GM18499 (cell line): ENCODE results near the gene HS2ST1.

Experiments used
- ATAC-seq: cut with Tn5 transposase; IDR thresholded peaks from one replicate; pipeline ENCODE4 v1.9.1; 2021; ENCODE audit warnings: moderate number of reproducible peaks; ENCODE audit not compliant: insufficient read depth, unreplicated experiment

Gene HS2ST1

DNA sequence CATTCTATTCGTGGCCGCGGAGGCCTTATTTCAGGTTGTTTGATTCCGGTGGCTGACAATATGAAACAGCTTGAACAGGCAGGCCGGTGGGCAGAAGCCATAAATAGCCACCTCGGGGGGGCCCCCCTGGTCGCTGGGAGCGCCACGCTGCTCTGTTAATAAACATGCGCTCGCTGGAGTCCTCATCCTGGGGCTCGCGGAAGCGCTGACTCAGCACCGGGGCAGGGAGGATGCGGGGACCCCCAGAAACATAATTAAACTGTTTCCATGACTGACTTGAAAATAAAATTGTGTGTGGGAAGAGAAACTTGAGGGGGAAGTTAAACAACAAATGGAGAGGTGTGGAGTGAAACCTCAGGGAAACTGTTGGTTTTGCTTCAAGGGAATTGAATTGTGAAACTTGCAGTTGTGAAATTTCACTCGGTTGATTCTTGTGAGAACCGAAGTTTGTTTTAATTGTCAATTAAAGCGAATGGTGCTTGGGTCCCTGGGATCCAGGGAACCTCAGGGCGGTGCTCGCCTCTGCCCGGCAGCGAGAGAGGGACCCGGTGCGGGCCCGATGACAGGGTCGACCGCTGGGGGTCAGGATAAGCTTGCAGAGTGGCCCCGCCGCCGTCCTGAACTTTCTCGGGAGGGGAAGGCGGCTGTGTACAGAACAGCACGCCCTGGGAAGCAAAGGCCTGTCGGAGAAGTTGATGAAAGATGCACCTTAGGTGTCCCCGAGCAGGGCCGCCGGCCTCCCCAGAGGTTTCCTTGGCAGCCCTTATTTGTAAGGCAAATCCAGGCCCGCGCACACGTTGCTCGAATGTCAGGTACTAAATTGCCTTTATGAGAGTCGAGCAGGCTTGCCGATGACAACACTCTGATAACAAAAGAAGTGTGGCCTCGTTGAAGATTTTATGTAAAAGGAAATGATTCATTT is 237.3 kb downstream of the HS2ST1 start:
- peak; percentile 50 for ATAC-seq

DNA sequence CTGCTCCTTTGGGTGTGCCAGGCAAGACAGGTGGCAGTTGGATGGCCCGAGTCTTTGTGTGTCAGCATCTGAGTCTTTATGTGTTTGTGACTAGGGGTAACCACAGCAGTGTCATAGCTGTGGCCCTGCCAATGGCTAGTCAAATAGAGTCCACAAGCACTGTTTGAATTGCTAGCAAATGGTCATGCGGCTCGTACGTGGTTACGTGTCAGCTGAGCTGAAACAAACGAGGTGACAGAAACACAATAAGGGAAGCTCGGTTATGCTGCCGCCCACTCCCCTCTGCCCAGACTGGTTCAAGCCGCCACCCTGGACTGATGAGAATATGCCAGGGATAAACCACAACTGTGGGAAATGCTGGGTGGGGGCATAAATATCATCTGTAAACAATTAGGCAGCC is 239.9 kb downstream of the HS2ST1 start:
- no peak for ATAC-seq

DNA sequence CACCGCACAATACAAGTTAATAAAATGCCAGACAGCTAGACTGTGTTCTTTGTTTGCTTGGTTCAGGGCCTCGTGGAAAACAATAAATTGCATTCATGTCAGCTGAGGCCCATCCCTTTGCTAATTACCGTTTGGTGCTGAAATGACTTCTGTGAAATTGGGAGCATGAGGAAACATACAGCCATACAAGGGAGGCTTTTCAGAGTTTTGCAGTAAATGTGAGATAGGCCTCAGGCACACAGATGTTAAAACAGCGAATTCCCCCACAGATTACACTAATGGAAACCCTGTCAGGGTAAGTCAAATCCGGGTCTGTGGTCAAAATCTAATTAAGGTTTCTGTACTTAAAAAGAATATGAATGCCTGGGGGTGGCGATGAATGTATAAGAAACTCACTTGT is 240.7 kb downstream of the HS2ST1 start:
- no peak for ATAC-seq

DNA sequence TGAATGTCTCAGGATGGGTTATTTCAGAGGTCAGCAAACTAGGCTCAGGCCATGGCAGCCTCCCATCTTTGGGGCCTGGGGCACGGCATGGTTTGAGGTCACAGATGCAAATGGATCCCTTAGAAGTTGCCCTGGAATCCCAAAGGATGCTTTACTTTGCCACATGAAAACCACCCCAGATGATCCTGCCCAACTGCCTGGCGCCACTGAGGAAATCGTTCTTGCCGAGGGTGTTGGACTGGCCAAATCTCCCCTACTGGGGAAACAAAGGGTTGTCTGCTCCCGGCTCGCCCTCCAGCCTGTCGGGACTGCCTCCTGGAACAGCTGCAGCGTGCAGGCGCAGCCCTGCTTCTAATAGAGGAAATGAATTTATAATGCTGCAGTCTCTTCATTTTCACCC is 241.2 kb downstream of the HS2ST1 start:
- no peak for ATAC-seq

DNA sequence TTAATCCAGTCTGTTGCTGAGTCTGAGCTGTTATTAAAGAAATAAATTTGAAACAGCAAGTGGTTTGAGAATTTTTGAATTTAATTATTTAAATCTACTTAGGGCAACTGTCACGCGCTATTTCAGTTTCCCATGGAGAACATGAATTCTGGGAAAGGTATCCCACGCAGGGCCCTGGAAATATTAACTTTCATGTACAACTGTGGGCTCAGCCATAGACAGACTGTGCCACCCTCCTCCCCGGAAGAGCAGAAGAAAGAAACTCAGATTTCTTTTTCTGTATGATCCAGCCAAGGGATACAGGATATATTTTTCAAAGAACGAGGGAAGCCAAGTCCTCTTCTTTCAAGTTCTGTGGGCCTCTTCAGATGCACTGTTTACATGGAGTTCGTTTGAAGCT is 241.7 kb downstream of the HS2ST1 start:
- no peak for ATAC-seq

DNA sequence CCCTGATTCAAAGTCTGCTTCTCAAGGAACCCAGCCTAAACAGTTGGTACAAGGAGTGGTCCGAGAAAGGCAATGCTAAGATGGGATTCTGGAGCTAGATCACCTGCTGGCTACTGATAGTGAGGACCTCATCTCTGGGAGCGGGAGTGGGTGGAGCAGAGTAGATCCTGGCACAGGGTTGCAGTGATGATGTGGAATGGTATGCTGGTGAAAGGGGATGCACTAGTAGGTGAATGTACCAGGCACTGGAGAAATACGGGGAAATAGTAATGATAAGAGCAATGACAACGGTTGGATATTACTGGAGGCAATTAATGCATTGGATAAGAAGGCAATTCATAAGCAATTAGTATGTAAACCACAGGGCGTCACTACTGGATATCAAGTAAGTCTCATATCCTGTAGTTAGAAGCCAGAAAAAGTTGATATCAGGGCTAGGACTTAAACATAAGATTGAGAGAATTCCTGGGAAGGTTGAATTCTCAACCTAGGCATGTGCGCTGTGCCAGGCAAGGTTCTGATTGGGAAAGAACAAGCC is 245.0 kb downstream of the HS2ST1 start:
- no peak for ATAC-seq
